ENCODE results near the gene MMP10.

- TF ChIP-seq POLR2A (IDR thresholded peaks at IDR 0.05) (no peak), CTCF (IDR thresholded peaks at IDR 0.05) (no peak)
Observed at GRCh38 chr11:102784380-102784779, 4.0 kb upstream of the MMP10 start.

Data from uterus (tissue), 2 donors.